ENCODE data around the gene CCDC9. TPM values are rescaled to one million over a fixed set of nuclear protein-coding genes. Genes with fewer than 3 reads are reported as not detected.

CCDC9 gene
- total RNA-seq, 1 donor from 2014 or later = 3.4 TPM

DNA sequence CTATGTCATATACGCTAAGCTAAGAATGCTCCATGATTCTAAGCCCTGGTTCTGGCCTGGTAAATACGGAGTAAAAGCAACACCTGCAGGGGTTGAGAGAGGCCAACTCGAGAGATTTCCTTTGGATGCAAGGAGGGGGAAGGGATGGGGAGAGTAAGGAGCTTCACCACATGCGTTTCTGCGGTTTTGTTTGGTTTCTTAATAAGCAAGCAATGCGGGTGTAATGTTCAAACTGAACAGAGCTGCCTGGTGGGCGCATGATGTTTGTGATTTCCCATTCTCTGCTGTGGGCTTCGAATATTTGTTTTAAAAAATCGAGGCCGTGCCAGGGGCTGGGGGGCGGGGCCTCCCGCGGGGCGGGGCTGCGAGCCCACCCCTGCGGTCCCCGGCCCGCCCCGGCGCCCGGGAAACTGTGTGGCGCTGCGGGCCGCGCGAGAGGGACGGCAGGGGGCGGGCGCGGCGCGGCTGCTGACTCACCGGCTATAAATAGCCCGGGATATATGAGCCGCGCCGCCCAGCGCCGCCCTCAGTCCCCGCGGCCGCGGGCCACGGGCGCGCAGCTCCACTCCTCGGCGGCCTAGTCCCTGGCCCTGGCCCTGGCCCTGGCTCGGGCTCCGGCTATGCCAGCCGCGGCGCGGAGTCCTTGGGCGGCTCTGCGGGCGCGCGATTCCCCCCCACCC is 30.4 kb upstream of the CCDC9 start:
- Histone ChIP-seq H3K4me3 (peak overlapping the region; percentile 100), H3K27ac (peak overlapping the region; percentile 77), H3F3A (ENCODE audit: low read depth) (peaks cover 48% of the 10 kb centered on the region), H3K27me3 (no peaks in the 10 kb centered on the region), H3K4me2 (peak overlapping the region; percentile 99), H3K79me2 (ENCODE audit: low read depth) (peaks cover 57% of the 10 kb centered on the region), H3K9ac (peak overlapping the region; percentile 39), H2AFZ (replicated peaks) (peak overlapping the region; percentile 61), H4K20me1 (ENCODE audit: low read depth) (peaks cover 24% of the 10 kb centered on the region), H3K9me3 (ENCODE audit: low read depth) (no peaks in the 10 kb centered on the region), H3K4me1 (peaks cover 19% of the 10 kb centered on the region), H3K36me3 (no peaks in the 10 kb centered on the region)
- Mint-ChIP-seq H3K9me3 (peaks cover 2% of the 10 kb centered on the region), H3K4me3 (peak overlapping the region; percentile 80), H3K4me1 (peaks cover 24% of the 10 kb centered on the region), H3K27ac (peak overlapping the region; percentile 89), H3K27me3 (ENCODE audit: insufficient read depth, low read depth) (peaks cover 3% of the 10 kb centered on the region), H3K36me3 (no peaks in the 10 kb centered on the region)
- TF ChIP-seq EZH2 (IDR thresholded peaks at IDR 0.05) = no peak
- TF ChIP-seq, protein P1, sequence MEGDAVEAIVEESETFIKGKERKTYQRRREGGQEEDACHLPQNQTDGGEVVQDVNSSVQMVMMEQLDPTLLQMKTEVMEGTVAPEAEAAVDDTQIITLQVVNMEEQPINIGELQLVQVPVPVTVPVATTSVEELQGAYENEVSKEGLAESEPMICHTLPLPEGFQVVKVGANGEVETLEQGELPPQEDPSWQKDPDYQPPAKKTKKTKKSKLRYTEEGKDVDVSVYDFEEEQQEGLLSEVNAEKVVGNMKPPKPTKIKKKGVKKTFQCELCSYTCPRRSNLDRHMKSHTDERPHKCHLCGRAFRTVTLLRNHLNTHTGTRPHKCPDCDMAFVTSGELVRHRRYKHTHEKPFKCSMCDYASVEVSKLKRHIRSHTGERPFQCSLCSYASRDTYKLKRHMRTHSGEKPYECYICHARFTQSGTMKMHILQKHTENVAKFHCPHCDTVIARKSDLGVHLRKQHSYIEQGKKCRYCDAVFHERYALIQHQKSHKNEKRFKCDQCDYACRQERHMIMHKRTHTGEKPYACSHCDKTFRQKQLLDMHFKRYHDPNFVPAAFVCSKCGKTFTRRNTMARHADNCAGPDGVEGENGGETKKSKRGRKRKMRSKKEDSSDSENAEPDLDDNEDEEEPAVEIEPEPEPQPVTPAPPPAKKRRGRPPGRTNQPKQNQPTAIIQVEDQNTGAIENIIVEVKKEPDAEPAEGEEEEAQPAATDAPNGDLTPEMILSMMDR (IDR thresholded peaks at IDR 0.05) = peak; percentile 40
- DNase-seq (ENCODE audit: low spot score) = peak; percentile 96

DNA sequence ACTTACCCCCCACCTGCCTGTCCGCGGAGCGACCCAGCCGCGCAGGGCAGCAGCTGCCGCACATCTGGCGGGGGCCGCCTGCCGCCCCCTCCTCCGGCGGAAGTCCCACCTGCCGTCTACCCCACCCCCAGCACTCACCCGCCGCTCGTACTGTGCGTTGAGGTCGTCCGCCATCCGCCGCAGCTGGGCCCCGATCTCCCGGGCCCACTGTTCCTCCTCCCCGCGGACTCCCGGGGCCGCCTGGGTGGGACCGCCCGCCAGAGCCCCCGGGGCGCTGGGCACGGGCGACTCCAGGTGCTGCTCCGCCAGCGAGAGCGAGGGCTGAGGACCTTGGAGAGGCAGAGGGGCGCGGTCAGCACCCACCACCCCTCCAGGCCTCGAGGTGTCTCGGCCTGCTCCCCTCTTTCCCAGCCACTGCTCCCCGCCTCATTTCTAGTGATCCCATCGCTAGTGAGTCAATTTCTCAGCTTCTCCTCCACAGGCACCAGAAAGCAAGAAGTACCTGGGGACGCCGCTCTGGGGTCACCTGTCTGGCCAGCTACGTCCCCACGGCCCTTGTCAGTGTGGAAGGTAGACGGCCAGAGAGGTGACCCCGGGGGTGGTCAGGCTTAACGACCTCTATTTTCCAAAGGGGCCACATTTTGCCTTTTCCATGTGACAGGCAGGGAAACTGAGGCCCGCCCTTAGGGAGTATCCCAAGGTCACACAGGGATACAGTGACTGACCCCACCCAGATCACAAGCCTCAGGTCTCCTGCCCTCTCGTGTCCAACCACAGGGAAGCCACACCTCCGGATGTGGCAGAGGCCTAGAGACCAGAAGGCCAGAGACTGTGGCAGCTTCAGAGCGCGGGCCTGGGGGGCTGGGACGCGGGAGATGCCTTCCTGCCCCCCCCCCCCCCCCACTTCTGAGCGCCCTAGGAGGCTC is 29.6 kb upstream of the CCDC9 start:
- Mint-ChIP-seq H3K4me1 (peaks cover 28% of the 10 kb centered on the region), H3K27me3 (ENCODE audit: insufficient read depth, low read depth) (peaks cover 6% of the 10 kb centered on the region), H3K36me3 (no peaks in the 10 kb centered on the region), H3K9me3 (peaks cover 2% of the 10 kb centered on the region), H3K4me3 (peak overlapping the region; percentile 86), H3K27ac (peak overlapping the region; percentile 79)
- peaks cover 24% of the 10 kb centered on the region for H4K20me1 ChIP-seq (ENCODE audit: low read depth)
- H3K4me1 ChIP-seq = peaks cover 23% of the 10 kb centered on the region
- peak; percentile 66 for DNase-seq (ENCODE audit: low spot score)
- no peaks in the 10 kb centered on the region for H3K36me3 ChIP-seq
- H3K9me3 ChIP-seq (ENCODE audit: low read depth) = no peaks in the 10 kb centered on the region
- H3K4me2 ChIP-seq = peak overlapping the region; percentile 99
- peak overlapping the region; percentile 100 for H3K4me3 ChIP-seq
- H2AFZ ChIP-seq (replicated peaks) = no peak overlapping the region
- H3K79me2 ChIP-seq (ENCODE audit: low read depth) = peaks cover 57% of the 10 kb centered on the region
- H3K9ac ChIP-seq = peak overlapping the region; percentile 39
- H3F3A ChIP-seq (ENCODE audit: low read depth) = peaks cover 52% of the 10 kb centered on the region
- H3K27ac ChIP-seq = peak overlapping the region; percentile 77
- H3K27me3 ChIP-seq = no peaks in the 10 kb centered on the region
- TF ChIP-seq EZH2phosphoT487 (IDR thresholded peaks at IDR 0.05) = no peak
- TF ChIP-seq EZH2 (IDR thresholded peaks at IDR 0.05) = no peak
- TF ChIP-seq, protein P1 (IDR thresholded peaks at IDR 0.05) = no peak

DNA sequence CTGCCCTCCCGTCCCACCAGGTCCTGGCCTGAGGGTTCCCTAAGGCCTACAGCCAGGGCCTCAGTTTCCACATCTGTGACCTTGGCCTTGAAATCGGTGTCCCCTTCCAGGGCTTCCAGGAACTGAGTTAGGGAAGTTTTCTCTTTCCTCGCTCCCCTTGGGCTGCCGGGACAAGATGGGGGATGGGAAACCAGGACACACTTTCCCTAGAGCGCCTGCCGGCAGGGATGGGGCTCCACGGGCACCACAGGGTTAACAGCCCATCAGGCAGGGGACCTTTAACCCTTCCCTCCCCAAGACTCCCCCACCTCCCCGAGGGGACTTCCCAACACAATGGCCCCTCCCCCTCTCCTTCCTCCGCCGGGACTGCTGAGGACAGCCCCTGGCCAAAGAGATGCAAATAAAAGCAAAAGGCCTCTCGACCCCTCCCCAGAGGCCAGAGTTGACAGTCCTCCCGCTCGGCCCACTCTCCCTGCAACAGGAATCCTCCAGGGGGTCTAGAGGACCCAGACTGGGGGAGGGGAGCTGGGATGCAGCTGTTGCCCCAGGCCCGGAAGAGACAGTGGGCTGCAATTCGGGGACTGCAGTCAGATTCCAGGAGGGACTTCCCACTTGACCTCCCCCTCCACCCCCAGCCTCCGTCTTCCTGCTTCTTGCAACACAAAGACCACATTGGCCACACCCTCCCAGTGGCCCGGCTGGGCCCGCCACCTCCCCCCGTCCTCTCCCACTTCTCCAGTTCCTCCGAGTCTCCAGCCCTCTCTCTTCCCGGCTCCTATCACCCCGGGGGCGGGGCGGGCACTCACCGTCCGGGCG is 28.8 kb upstream of the CCDC9 start:
- Histone ChIP-seq H3K79me2 (ENCODE audit: low read depth) (peaks cover 57% of the 10 kb centered on the region), H3K4me2 (peak overlapping the region; percentile 99), H3K4me1 (peaks cover 23% of the 10 kb centered on the region), H3K9ac (no peak overlapping the region), H2AFZ (replicated peaks) (no peak overlapping the region), H3K27me3 (no peaks in the 10 kb centered on the region), H3K36me3 (no peaks in the 10 kb centered on the region), H3K4me3 (peak overlapping the region; percentile 100), H3K9me3 (ENCODE audit: low read depth) (no peaks in the 10 kb centered on the region), H3K27ac (peak overlapping the region; percentile 36), H3F3A (ENCODE audit: low read depth) (peaks cover 60% of the 10 kb centered on the region), H4K20me1 (ENCODE audit: low read depth) (peaks cover 24% of the 10 kb centered on the region)
- peak overlapping the region; percentile 86 for H3K4me3 Mint-ChIP-seq
- H3K36me3 Mint-ChIP-seq = no peaks in the 10 kb centered on the region
- peak overlapping the region; percentile 78 for H3K27ac Mint-ChIP-seq
- H3K9me3 Mint-ChIP-seq = no peaks in the 10 kb centered on the region
- peaks cover 11% of the 10 kb centered on the region for H3K27me3 Mint-ChIP-seq (ENCODE audit: insufficient read depth, low read depth)
- H3K4me1 Mint-ChIP-seq = peaks cover 23% of the 10 kb centered on the region
- no peak for TF ChIP-seq EZH2 (IDR thresholded peaks at IDR 0.05)
- TF ChIP-seq, protein P1 (IDR thresholded peaks at IDR 0.05) = no peak
- TF ChIP-seq EZH2phosphoT487 (IDR thresholded peaks at IDR 0.05) = no peak
- DNase-seq (ENCODE audit: low spot score) = peak; percentile 97

Measured in neural progenitor cell (in vitro differentiated cells).